HCT116 (cell line): ENCODE data around the gene RTN4RL2. TPM values are rescaled to one million over a fixed set of nuclear protein-coding genes. Genes with fewer than 3 reads are reported as not detected.

Experiments used
- ATAC-seq: fragments of 200-7000 bp; cut with Tn5 transposase; 2 replicates; pipeline ENCODE4 v1.9.1; 2020; ENCODE audit warnings: mild to moderate bottlenecking, moderate library complexity
- BruUV-seq: library from RNA; stranded (reverse); fragments of 400-500 nt; replicated peaks from 2 replicates; lab custom pipeline; 2021; lab: Mats Ljungman, UMichigan
- CTCF ChIA-PET: fragments of 300-600 bp; sonication (Branson Sonifier 250); formaldehyde crosslinking; loops from one replicate; lab custom pipeline; 2021; ENCODE audit warnings: antibody characterized with exemption; lab: Charles Lee
- POLR2A ChIA-PET: fragments of 300-600, 350-600 bp; sonication (Branson Sonifier 250); formaldehyde crosslinking; loops from one replicate; lab custom pipeline; 2021; ENCODE audit warnings: antibody characterized with exemption; lab: Charles Lee
- RAD21 ChIA-PET, 2 experiments: fragments of 300-600 bp; sonication (Branson Sonifier 250); formaldehyde crosslinking; loops; one replicate each; lab custom pipeline; 2023; ENCODE audit warnings: low total read pairs in 2 of 2; ENCODE audit not compliant: uncharacterized antibody in 2 of 2, unreplicated experiment in 2 of 2, low non-redundant PET in 1 of 2; lab: Charles Lee
- DNase-seq: peaks from one replicate; pipeline ENCODE4 v3.0.0-alpha.2; 2010; ENCODE audit warnings: low read depth, low spot score
- H2AFZ ChIP-seq: fragments of 200-600 bp; shearing (Covaris generic), sonication (generic); 2 replicates; pipeline ENCODE4 v1.6.1; 2017; ENCODE audit warnings: low read depth, mixed run types, mixed read lengths, antibody characterized with exemption, low read length; ENCODE audit not compliant: poor library complexity, severe bottlenecking
- H3K27ac ChIP-seq: 2 replicates; pipeline ENCODE4 v1.5.1; 2012; ENCODE audit warnings: low read depth, low read length
- H3K27me3 ChIP-seq: fragments of 200-600 bp; sonication (generic); 2 replicates; pipeline ENCODE4 v1.6.1; 2016; ENCODE audit warnings: mixed run types, low read length, mixed read lengths; ENCODE audit not compliant: insufficient read depth
- H3K36me3 ChIP-seq, 2 experiments: fragments of 200-500 bp in 1 of 2; fragments of 200-600 bp in 1 of 2; sonication (Bioruptor generic) in 1 of 2; sonication (generic) in 1 of 2; 2 replicates each; pipeline versions ENCODE4 v1.5.1 to v1.6.1; 2014 to 2016; ENCODE audit warnings: low read length in 2 of 2, inconsistent platforms in 1 of 2, mixed read lengths in 1 of 2, mixed run types in 1 of 2; ENCODE audit not compliant: insufficient read depth in 2 of 2, control insufficient read depth in 1 of 2
- H3K4me1 ChIP-seq, 2 experiments: fragments of 200-600 bp in 1 of 2; sonication (generic) in 1 of 2; 2 replicates each; pipeline versions ENCODE4 v1.5.1 to v1.6.1; 2012 to 2017; ENCODE audit warnings: low read length in 2 of 2, inconsistent platforms in 1 of 2, mild to moderate bottlenecking in 1 of 2, mixed read lengths in 1 of 2, mixed run types in 1 of 2, moderate library complexity in 1 of 2; ENCODE audit not compliant: insufficient read depth in 2 of 2, control insufficient read depth in 1 of 2
- H3K4me2 ChIP-seq: fragments of 200-600 bp; sonication (generic); 2 replicates; pipeline ENCODE4 v1.6.1; 2017; ENCODE audit warnings: mixed run types, low read length, mixed read lengths
- H3K4me3 ChIP-seq, 2 experiments: fragments of 200-600 bp in 1 of 2; sonication (generic) in 1 of 2; replicated peaks in 1 of 2; 2 replicates each; pipeline ENCODE4 v1.5.1; 2011 to 2016; ENCODE audit warnings: low read length in 2 of 2, control low read depth in 1 of 2, low read depth in 1 of 2, mild to moderate bottlenecking in 1 of 2, mixed read lengths in 1 of 2, mixed run types in 1 of 2
- H3K79me2 ChIP-seq: fragments of 200-600 bp; sonication (generic); 2 replicates; pipeline ENCODE4 v1.6.1; 2017; ENCODE audit warnings: mild to moderate bottlenecking, mixed run types, low read length, moderate library complexity, mixed read lengths; ENCODE audit not compliant: insufficient read depth
- H3K9ac ChIP-seq: fragments of 200-600 bp; sonication (generic); 2 replicates; pipeline ENCODE4 v1.6.1; 2016; ENCODE audit warnings: low read length, mixed read lengths
- H3K9me2 ChIP-seq: fragments of 200-600 bp; sonication (generic), shearing (Covaris generic); 2 replicates; pipeline ENCODE4 v1.6.1; 2017; ENCODE audit warnings: mixed run types, mild to moderate bottlenecking, moderate library complexity; ENCODE audit not compliant: insufficient read depth
- H3K9me3 ChIP-seq, 2 experiments: fragments of 200-500 bp in 1 of 2; fragments of 200-600 bp in 1 of 2; sonication (Bioruptor generic) in 1 of 2; sonication (generic) in 1 of 2; 2 replicates each; pipeline ENCODE4 v1.6.1; 2014 to 2017; ENCODE audit warnings: low read length in 2 of 2, mixed read lengths in 2 of 2, inconsistent platforms in 1 of 2, low read depth in 1 of 2, mild to moderate bottlenecking in 1 of 2, mixed run types in 1 of 2, moderate library complexity in 1 of 2; ENCODE audit not compliant: control insufficient read depth in 1 of 2, insufficient read depth in 1 of 2
- H4K20me1 ChIP-seq: fragments of 200-600 bp; sonication (generic), shearing (Covaris generic); 2 replicates; pipeline ENCODE4 v1.6.1; 2017; ENCODE audit warnings: mixed run types, mild to moderate bottlenecking, moderate library complexity; ENCODE audit not compliant: insufficient read depth
- CBX3 ChIP-seq: IDR thresholded peaks from 2 replicates; pipeline ENCODE4 v1.6.1; 2012; ENCODE audit warnings: low read depth
- EGR1 ChIP-seq: IDR thresholded peaks from 2 replicates; pipeline ENCODE4 v1.6.1; 2012; ENCODE audit warnings: low read depth
- EZH2phosphoT487 ChIP-seq: fragments of 200-600 bp; IDR thresholded peaks from 2 replicates; pipeline ENCODE4 v1.6.1; 2018; ENCODE audit warnings: antibody characterized with exemption, borderline replicate concordance
- FOSL1 ChIP-seq: IDR thresholded peaks from 2 replicates; pipeline ENCODE4 v1.6.1; 2012; ENCODE audit warnings: low read depth
- POLR2A ChIP-seq: IDR thresholded peaks from 2 replicates; pipeline ENCODE4 v1.7.0; 2011; ENCODE audit warnings: borderline replicate concordance; ENCODE audit not compliant: insufficient read depth, insufficient read length; ENCODE audit errors: extremely low read depth
- ZFX ChIP-seq: fragments of 450-650 bp; IDR thresholded peaks from 2 replicates; pipeline ENCODE4 v1.6.1; 2017
- intact Hi-C: fragments of 100-400 bp; cut with micrococcal nuclease; formaldehyde crosslinking; loops from 2 replicates; pipeline ENCODE4 v1.10.0; 2022
- total RNA-seq: library from RNA; stranded (reverse); gene quantifications from one replicate; pipeline ENCODE4 v1.2.1, GENCODE V29; 2021; ENCODE audit not compliant: unreplicated experiment
- TF ChIP-seq, protein P1 (sequence below): IDR thresholded peaks from 2 replicates; pipeline ENCODE4 v1.6.1; 2012
- TF ChIP-seq, protein P2 (sequence below), 3 experiments: fragments of 200-600 bp in 1 of 3; sonication (generic) in 1 of 3; IDR thresholded peaks in 2 of 3; conservative IDR thresholded peaks in 1 of 3; 2 replicates each; pipeline ENCODE4 v1.5.1; 2012 to 2017; ENCODE audit warnings: low read depth in 2 of 3, low read length in 2 of 3, antibody characterized with exemption in 1 of 3, borderline replicate concordance in 1 of 3, control low read depth in 1 of 3, mild to moderate bottlenecking in 1 of 3, mixed read lengths in 1 of 3, mixed run types in 1 of 3, moderate library complexity in 1 of 3; ENCODE audit not compliant: insufficient read depth in 1 of 3
- TF ChIP-seq, protein P3 (sequence below): IDR thresholded peaks from 2 replicates; pipeline ENCODE4 v1.6.1; 2011; ENCODE audit warnings: mild to moderate bottlenecking, low read length, moderate library complexity; ENCODE audit not compliant: insufficient replicate concordance; ENCODE audit errors: extremely low read depth

Gene RTN4RL2
- total RNA-seq, 1 experiment from 2014 or later = 24.0 TPM

DNA sequence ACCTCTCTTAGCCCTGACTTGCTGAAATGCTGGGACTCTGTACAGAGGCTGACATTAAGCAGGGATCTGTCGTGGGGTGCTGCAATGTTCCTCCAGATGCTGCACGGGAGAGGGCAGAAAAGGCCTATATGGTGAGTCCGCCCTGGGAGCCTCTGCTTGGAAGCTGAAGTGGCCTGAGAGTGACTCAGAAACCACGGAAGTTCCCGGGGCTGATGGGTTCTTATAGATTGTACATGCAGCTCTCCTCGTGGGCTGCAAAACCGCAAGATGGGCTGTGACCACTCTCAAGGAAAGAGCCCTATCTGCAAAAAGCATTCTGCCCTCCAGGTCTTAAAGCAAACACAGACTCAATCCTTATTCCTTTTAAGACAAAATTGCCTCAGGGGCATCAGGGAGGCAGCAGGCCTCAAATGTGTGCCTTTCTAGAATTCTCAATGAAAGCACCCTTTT, 27.6 kb upstream of the RTN4RL2 start:
- no peak for ATAC-seq
- no peak overlapping the region for H3K4me2 ChIP-seq
- POLR2A ChIA-PET = no interaction called here
- H3K27ac ChIP-seq = no peak overlapping the region
- H4K20me1 ChIP-seq = no peaks in the 10 kb centered on the region
- H3K27me3 ChIP-seq = peaks cover 22% of the 10 kb centered on the region
- no peak overlapping the region for H3K4me3 ChIP-seq
- no peaks in the 10 kb centered on the region for H3K79me2 ChIP-seq
- BruUV-seq = no TSS peak
- H2AFZ ChIP-seq = no peak overlapping the region
- no peak overlapping the region for H3K9ac ChIP-seq
- DNase-seq = no peak
- H3K36me3 ChIP-seq = no peaks in the 10 kb centered on the region
- RAD21 ChIA-PET = no interaction called here
- TF ChIP-seq EGR1 (no peak), CBX3 (no peak), ZFX (no peak), POLR2A (no peak), FOSL1 (no peak), EZH2phosphoT487 (no peak)
- TF ChIP-seq, protein P1, sequence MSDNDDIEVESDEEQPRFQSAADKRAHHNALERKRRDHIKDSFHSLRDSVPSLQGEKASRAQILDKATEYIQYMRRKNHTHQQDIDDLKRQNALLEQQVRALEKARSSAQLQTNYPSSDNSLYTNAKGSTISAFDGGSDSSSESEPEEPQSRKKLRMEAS = no peak
- TF ChIP-seq, protein P2, sequence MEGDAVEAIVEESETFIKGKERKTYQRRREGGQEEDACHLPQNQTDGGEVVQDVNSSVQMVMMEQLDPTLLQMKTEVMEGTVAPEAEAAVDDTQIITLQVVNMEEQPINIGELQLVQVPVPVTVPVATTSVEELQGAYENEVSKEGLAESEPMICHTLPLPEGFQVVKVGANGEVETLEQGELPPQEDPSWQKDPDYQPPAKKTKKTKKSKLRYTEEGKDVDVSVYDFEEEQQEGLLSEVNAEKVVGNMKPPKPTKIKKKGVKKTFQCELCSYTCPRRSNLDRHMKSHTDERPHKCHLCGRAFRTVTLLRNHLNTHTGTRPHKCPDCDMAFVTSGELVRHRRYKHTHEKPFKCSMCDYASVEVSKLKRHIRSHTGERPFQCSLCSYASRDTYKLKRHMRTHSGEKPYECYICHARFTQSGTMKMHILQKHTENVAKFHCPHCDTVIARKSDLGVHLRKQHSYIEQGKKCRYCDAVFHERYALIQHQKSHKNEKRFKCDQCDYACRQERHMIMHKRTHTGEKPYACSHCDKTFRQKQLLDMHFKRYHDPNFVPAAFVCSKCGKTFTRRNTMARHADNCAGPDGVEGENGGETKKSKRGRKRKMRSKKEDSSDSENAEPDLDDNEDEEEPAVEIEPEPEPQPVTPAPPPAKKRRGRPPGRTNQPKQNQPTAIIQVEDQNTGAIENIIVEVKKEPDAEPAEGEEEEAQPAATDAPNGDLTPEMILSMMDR (IDR thresholded peaks at IDR 0.05 in 2 of 3, conservative IDR thresholded peaks at IDR 0.05 in 1 of 3; ENCODE audit: borderline replicate concordance in 1 of 3, insufficient read depth in 1 of 3, low read depth in 2 of 3, low read length in 2 of 3) = no peak
- TF ChIP-seq, protein P3, sequence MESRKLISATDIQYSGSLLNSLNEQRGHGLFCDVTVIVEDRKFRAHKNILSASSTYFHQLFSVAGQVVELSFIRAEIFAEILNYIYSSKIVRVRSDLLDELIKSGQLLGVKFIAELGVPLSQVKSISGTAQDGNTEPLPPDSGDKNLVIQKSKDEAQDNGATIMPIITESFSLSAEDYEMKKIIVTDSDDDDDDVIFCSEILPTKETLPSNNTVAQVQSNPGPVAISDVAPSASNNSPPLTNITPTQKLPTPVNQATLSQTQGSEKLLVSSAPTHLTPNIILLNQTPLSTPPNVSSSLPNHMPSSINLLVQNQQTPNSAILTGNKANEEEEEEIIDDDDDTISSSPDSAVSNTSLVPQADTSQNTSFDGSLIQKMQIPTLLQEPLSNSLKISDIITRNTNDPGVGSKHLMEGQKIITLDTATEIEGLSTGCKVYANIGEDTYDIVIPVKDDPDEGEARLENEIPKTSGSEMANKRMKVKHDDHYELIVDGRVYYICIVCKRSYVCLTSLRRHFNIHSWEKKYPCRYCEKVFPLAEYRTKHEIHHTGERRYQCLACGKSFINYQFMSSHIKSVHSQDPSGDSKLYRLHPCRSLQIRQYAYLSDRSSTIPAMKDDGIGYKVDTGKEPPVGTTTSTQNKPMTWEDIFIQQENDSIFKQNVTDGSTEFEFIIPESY = no peak
- intact Hi-C loops = no loop called here
- H3K9me3 ChIP-seq = no peaks in the 10 kb centered on the region
- CTCF ChIA-PET = no interaction called here
- no peaks in the 10 kb centered on the region for H3K9me2 ChIP-seq
- no peaks in the 10 kb centered on the region for H3K4me1 ChIP-seq
